Astrocyte (in vitro differentiated cells and primary cell): ENCODE results near the gene SLC7A9.
"Not testable (repeated sequence)": the region's sequence is repeated elsewhere in the genome, so short reads cannot be mapped to it uniquely, and the experiment has no call there.

Experiments
- CTCF ChIP-seq: IDR thresholded peaks from 2 replicates; pipeline ENCODE4 v1.5.1; 2011; ENCODE audit warnings: low read depth, mild to moderate bottlenecking, inconsistent platforms, low read length, moderate library complexity; ENCODE audit not compliant: insufficient read depth
- EZH2 ChIP-seq: IDR thresholded peaks from 2 replicates; pipeline ENCODE4 v1.6.1; 2012; ENCODE audit warnings: mild to moderate bottlenecking, low read length, inconsistent platforms; ENCODE audit not compliant: insufficient read depth

GRCh38 chr19:32787161-32787813 is 82.3 kb downstream of the SLC7A9 start:
- TF ChIP-seq CTCF, EZH2: not testable (repeated sequence)
